K562 (cell line): ENCODE measurements around the gene PXK. TPM values are rescaled to one million over a fixed set of nuclear protein-coding genes. Genes with fewer than 3 reads are reported as not detected.

Experiments
- ATAC-seq: fragments of 200-7000 bp; cut with Tn5 transposase; 3 replicates; pipeline ENCODE4 v1.9.1; 2020; ENCODE audit warnings: moderate library complexity
- BruUV-seq: library from RNA; stranded (reverse); fragments of 400-500 nt; replicated peaks from 2 replicates; lab custom pipeline; 2021; lab: Mats Ljungman, UMichigan
- CTCF ChIA-PET: fragments of 300-600 bp; formaldehyde crosslinking; extraction: SDS; loops from one replicate; lab custom pipeline; 2021; ENCODE audit warnings: low intra/inter-chr PET ratio; lab: Yijun Ruan, JAX
- POLR2A ChIA-PET: fragments of 300-600, 350-650 bp; sonication (Branson Sonifier 250); formaldehyde crosslinking; extraction: SDS; loops from one replicate; lab custom pipeline; 2021; ENCODE audit warnings: antibody characterized with exemption, inconsistent platforms; lab: Yijun Ruan, JAX
- DNase-seq, 4 experiments: peaks; one replicate each; pipeline versions ENCODE4 v3.0.0 to v3.0.0-alpha.2; 2011 to 2018; ENCODE audit warnings: low spot score in 3 of 4, mixed read lengths in 3 of 4; ENCODE audit errors: extremely low read depth in 1 of 4
- FAIRE-seq: peaks from 2 replicates; lab custom pipeline; 2011; peaks lifted over from hg19 to GRCh38; lab: Jason Lieb, UNC
- H2AFZ ChIP-seq: 2 replicates; pipeline ENCODE4 v1.6.0; 2011; ENCODE audit warnings: low read depth, low read length, control low read depth, inconsistent platforms
- H3K27ac ChIP-seq: fragments of 200-600 bp; 3 replicates; pipeline ENCODE4 v1.8.0; 2011; ENCODE audit warnings: low read depth, mild to moderate bottlenecking, control low read depth, inconsistent platforms, low read length, moderate library complexity, mixed read lengths; ENCODE audit errors: extremely low read depth
- H3K27me3 ChIP-seq, 2 experiments: fragments of 300-600 bp in 1 of 2; 2 replicates in 1 of 2; 3 replicates in 1 of 2; pipeline versions ENCODE4 v1.6.0 to v1.8.0; 2011; ENCODE audit warnings: inconsistent platforms in 2 of 2, low read length in 2 of 2, mild to moderate bottlenecking in 1 of 2, mixed read lengths in 1 of 2, moderate library complexity in 1 of 2; ENCODE audit not compliant: control insufficient read depth in 2 of 2, insufficient read depth in 2 of 2
- H3K36me3 ChIP-seq: fragments of 300-600 bp; 3 replicates; pipeline ENCODE4 v1.8.0; 2011; ENCODE audit warnings: mild to moderate bottlenecking, low read length, inconsistent platforms; ENCODE audit not compliant: control insufficient read depth, insufficient read depth
- H3K4me1 ChIP-seq, 2 experiments: fragments of 200-600 bp in 1 of 2; replicated peaks in 1 of 2; 2 replicates in 1 of 2; 3 replicates in 1 of 2; pipeline versions ENCODE4 v1.5.1 to v1.8.0; 2011; ENCODE audit warnings: inconsistent platforms in 2 of 2, low read length in 2 of 2, mild to moderate bottlenecking in 1 of 2, mixed read lengths in 1 of 2, moderate library complexity in 1 of 2; ENCODE audit not compliant: control insufficient read depth in 2 of 2, insufficient read depth in 2 of 2
- H3K4me2 ChIP-seq: 2 replicates; pipeline ENCODE4 v1.6.1; 2011; ENCODE audit warnings: low read length, control low read depth, inconsistent platforms, mixed read lengths; ENCODE audit not compliant: insufficient read depth
- H3K4me3 ChIP-seq: fragments of 200-600 bp; sonication (generic), shearing (Covaris generic); 2 replicates; pipeline ENCODE4 v1.5.1; 2016; ENCODE audit warnings: control low read depth, inconsistent platforms
- H3K79me2 ChIP-seq: fragments of 200-600 bp; 3 replicates; pipeline ENCODE4 v1.8.0; 2011; ENCODE audit warnings: low read length, inconsistent platforms; ENCODE audit not compliant: control insufficient read depth, insufficient read depth
- H3K9ac ChIP-seq, 2 experiments: 2 replicates each; pipeline versions ENCODE4 v1.6.0 to v1.6.1; 2011; ENCODE audit warnings: low read depth in 2 of 2, low read length in 2 of 2, control low read depth in 1 of 2, inconsistent platforms in 1 of 2, mild to moderate bottlenecking in 1 of 2, mixed read lengths in 1 of 2; ENCODE audit not compliant: insufficient read depth in 1 of 2
- H3K9me1 ChIP-seq: one replicate; pipeline ENCODE4 v1.6.0; 2011; ENCODE audit warnings: inconsistent platforms, mild to moderate bottlenecking, low read length, moderate library complexity; ENCODE audit not compliant: control insufficient read depth, insufficient read depth
- H3K9me3 ChIP-seq: replicated peaks from 2 replicates; pipeline ENCODE4 v1.5.1; 2011; ENCODE audit warnings: low read depth, low read length, inconsistent platforms; ENCODE audit not compliant: control insufficient read depth, insufficient read depth
- H4K20me1 ChIP-seq: replicated peaks from 2 replicates; pipeline ENCODE4 v1.6.1; 2011; ENCODE audit warnings: low read length, inconsistent platforms, mixed read lengths; ENCODE audit not compliant: control insufficient read depth, insufficient read depth
- GATA2 ChIP-seq: sonication (generic); formaldehyde crosslinking; IDR thresholded peaks from 2 replicates; pipeline ENCODE4 v1.4.0; 2020; ENCODE audit warnings: mild to moderate bottlenecking, missing genetic modification reagents
- KDM2B ChIP-seq: fragments of 250-450 bp; sonication (Bioruptor Pico); IDR thresholded peaks from 2 replicates; pipeline ENCODE4 v1.8.0; 2021; ENCODE audit warnings: mild to moderate bottlenecking, moderate library complexity
- POLR2H ChIP-seq: IDR thresholded peaks from 2 replicates; pipeline ENCODE4 v1.6.1; 2016; ENCODE audit warnings: missing genetic modification characterization, low read depth, mild to moderate bottlenecking, control low read depth, missing compliant biosample characterization, moderate library complexity
- POLR3G ChIP-seq: IDR thresholded peaks from 2 replicates; pipeline ENCODE4 v1.6.1; 2011; ENCODE audit not compliant: insufficient read length, insufficient replicate concordance; ENCODE audit errors: extremely low read depth
- PTRF ChIP-seq: fragments of 450-650 bp; IDR thresholded peaks from 2 replicates; pipeline ENCODE4 v1.6.1; 2016; ENCODE audit warnings: mild to moderate bottlenecking, missing genetic modification characterization, missing compliant biosample characterization
- WGBS: fragments of 100-300 bp; shearing (Covaris generic); methylation state at CpG from one replicate; pipeline ENCODE4 v1.1.6; 2016; ENCODE audit warnings: low coverage, mixed read lengths; ENCODE audit not compliant: insufficient coverage; ENCODE audit errors: missing lambda C conversion rate; 5-methylcytosine and 5-hydroxymethylcytosine counted together
- in situ Hi-C: fragments of 300-500 bp; cut with MboI; formaldehyde crosslinking; loops from 4 replicates; pipeline ENCODE4 v1.15.0; 2018; ENCODE audit warnings: inconsistent platforms, mixed read lengths
- intact Hi-C: fragments of 100-400 bp; cut with micrococcal nuclease; formaldehyde crosslinking; loops from 2 replicates; pipeline ENCODE4 v1.14.2; 2022
- polyA plus RNA-seq, 8 experiments: library from polyadenylated mRNA; depleted of rRNA in 4 of 8; stranded (reverse) in 5 of 8; unstranded in 3 of 8; fragments of >200 nt; fragmentation: Nextera tagmentation in 2 of 8; fragmentation: Illumina TruSeq in 1 of 8; extraction: Ambion mirVana in 2 of 8; extraction: Trizol in 1 of 8; gene quantifications; 2 replicates each; pipeline versions ENCODE4 v1.2.1 to v1.2.3, GENCODE V29; 2011 to 2014; ENCODE audit warnings: inconsistent platforms in 1 of 8, missing spikeins in 1 of 8
- total RNA-seq, 7 experiments: library from RNA; depleted of rRNA in 6 of 7; stranded (reverse); fragments of >200 nt in 6 of 7; fragmentation: Illumina TruSeq in 2 of 7; extraction: Trizol in 2 of 7; gene quantifications; 2 replicates each; pipeline versions ENCODE4 v1.2.1 to v1.2.3, GENCODE V29; 2011 to 2021; ENCODE audit warnings: low replicate concordance in 1 of 7
- TF ChIP-seq, protein P1 (sequence below): fragments of 200-400 bp; formaldehyde crosslinking; IDR thresholded peaks from 2 replicates; pipeline ENCODE4 v1.6.1; 2017; ENCODE audit warnings: mild to moderate bottlenecking, low read depth, low read length, moderate library complexity
- TF ChIP-seq, protein P2 (sequence below), 2 experiments: fragments of 450-650 bp; conservative IDR thresholded peaks; 2 replicates each; pipeline ENCODE4 v1.6.1; 2017; ENCODE audit warnings: mild to moderate bottlenecking in 2 of 2, moderate library complexity in 2 of 2

PXK gene
- total and polyA plus RNA-seq, 9 of the 15 experiments (the other 6 are each of a cell fraction or from before 2014, with no cell fraction given), result 3.3 to 19.9 (median 11.3) TPM

GRCh38 chr3:58384381-58385090, 51.8 kb downstream of the PXK start:
- H3K9ac ChIP-seq, result no peak overlapping the region
- no peaks in the 10 kb centered on the region for H3K27me3 ChIP-seq
- no peak overlapping the region for H2AFZ ChIP-seq
- H3K9me3 ChIP-seq, result no peaks in the 10 kb centered on the region
- H3K4me3 ChIP-seq, result no peak overlapping the region
- no TSS peak for BruUV-seq
- no peaks in the 10 kb centered on the region for H3K36me3 ChIP-seq
- no peaks in the 10 kb centered on the region for H4K20me1 ChIP-seq
- in situ Hi-C loops (no loop called here), intact Hi-C loops (no loop called here)
- H3K4me1 ChIP-seq, result no peaks in the 10 kb centered on the region; a peak in 2 of 5 replicates
- DNase-seq, result no peak
- H3K27ac ChIP-seq, result no peak overlapping the region
- no peak for ATAC-seq
- WGBS, result 47% methylated on average over 3 of the region's 3 CpGs
- H3K79me2 ChIP-seq, result no peaks in the 10 kb centered on the region
- CTCF ChIA-PET, result no interaction called here
- H3K4me2 ChIP-seq, result no peak overlapping the region
- POLR2A ChIA-PET, result no interaction called here
- no peaks in the 10 kb centered on the region for H3K9me1 ChIP-seq
- FAIRE-seq, result no peak
- TF ChIP-seq KDM2B (CRISPR knock-in tag) (no peak), GATA2 (CRISPR knock-in tag) (no peak)

GRCh38 chr3:58386626-58387365, 54.1 kb downstream of the PXK start:
- ChIA-PET CTCF (no interaction called here), POLR2A (interaction anchor here (0.7 kb wide), 1 partner anchor 15 kb away, joined by 5 read pairs; no protein-coding TSS in a partner anchor)
- Histone ChIP-seq H3K9me3 (no peaks in the 10 kb centered on the region), H3K27ac (no peak overlapping the region), H3K36me3 (no peaks in the 10 kb centered on the region), H3K9me1 (no peaks in the 10 kb centered on the region), H4K20me1 (no peaks in the 10 kb centered on the region), H2AFZ (no peak overlapping the region), H3K79me2 (no peaks in the 10 kb centered on the region), H3K27me3 (no peaks in the 10 kb centered on the region), H3K9ac (no peak overlapping the region; a peak in 1 of 4 replicates), H3K4me2 (no peak overlapping the region), H3K4me3 (no peak overlapping the region), H3K4me1 (no peaks in the 10 kb centered on the region; a peak in 2 of 5 replicates)
- ATAC-seq, result no peak
- BruUV-seq, result no TSS peak
- in situ Hi-C loops, result no loop called here
- TF ChIP-seq PTRF (tag), result no peak
- no peak for TF ChIP-seq POLR3G
- TF ChIP-seq, protein P1, sequence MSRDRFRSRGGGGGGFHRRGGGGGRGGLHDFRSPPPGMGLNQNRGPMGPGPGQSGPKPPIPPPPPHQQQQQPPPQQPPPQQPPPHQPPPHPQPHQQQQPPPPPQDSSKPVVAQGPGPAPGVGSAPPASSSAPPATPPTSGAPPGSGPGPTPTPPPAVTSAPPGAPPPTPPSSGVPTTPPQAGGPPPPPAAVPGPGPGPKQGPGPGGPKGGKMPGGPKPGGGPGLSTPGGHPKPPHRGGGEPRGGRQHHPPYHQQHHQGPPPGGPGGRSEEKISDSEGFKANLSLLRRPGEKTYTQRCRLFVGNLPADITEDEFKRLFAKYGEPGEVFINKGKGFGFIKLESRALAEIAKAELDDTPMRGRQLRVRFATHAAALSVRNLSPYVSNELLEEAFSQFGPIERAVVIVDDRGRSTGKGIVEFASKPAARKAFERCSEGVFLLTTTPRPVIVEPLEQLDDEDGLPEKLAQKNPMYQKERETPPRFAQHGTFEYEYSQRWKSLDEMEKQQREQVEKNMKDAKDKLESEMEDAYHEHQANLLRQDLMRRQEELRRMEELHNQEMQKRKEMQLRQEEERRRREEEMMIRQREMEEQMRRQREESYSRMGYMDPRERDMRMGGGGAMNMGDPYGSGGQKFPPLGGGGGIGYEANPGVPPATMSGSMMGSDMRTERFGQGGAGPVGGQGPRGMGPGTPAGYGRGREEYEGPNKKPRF, result no peak
- no peak for TF ChIP-seq POLR2H (tag)
- TF ChIP-seq, protein P2, sequence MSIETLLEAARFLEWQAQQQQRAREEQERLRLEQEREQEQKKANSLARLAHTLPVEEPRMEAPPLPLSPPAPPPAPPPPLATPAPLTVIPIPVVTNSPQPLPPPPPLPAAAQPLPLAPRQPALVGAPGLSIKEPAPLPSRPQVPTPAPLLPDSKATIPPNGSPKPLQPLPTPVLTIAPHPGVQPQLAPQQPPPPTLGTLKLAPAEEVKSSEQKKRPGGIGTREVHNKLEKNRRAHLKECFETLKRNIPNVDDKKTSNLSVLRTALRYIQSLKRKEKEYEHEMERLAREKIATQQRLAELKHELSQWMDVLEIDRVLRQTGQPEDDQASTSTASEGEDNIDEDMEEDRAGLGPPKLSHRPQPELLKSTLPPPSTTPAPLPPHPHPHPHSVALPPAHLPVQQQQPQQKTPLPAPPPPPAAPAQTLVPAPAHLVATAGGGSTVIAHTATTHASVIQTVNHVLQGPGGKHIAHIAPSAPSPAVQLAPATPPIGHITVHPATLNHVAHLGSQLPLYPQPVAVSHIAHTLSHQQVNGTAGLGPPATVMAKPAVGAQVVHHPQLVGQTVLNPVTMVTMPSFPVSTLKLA (conservative IDR thresholded peaks at IDR 0.05), result 0 out of 4 replicates have a peak, but pooled peaks of 1 of the 2 experiments have one; percentile 24
- FAIRE-seq, result no peak
- 80% methylated on average over 2 of the region's 3 CpGs for WGBS
- intact Hi-C loops, result no loop called here
- no peak for DNase-seq
